Upper lobe of left lung (tissue), 4 donors: Measurements from ENCODE around the gene CACNA1H.

Experiments used
- EP300 ChIP-seq, 4 donors: sonication (generic); formaldehyde crosslinking; IDR thresholded peaks; one replicate each; pipeline ENCODE4 v1.5.1; 2017; ENCODE audit warnings: antibody characterized with exemption in 4 of 4, control low read depth in 2 of 4
- POLR2A ChIP-seq, 4 donors: fragments of 450-650 bp; IDR thresholded peaks; one replicate each; pipeline ENCODE4 v1.5.1; 2016 to 2017; ENCODE audit warnings: antibody characterized with exemption in 4 of 4, mild to moderate bottlenecking in 2 of 4

DNA sequence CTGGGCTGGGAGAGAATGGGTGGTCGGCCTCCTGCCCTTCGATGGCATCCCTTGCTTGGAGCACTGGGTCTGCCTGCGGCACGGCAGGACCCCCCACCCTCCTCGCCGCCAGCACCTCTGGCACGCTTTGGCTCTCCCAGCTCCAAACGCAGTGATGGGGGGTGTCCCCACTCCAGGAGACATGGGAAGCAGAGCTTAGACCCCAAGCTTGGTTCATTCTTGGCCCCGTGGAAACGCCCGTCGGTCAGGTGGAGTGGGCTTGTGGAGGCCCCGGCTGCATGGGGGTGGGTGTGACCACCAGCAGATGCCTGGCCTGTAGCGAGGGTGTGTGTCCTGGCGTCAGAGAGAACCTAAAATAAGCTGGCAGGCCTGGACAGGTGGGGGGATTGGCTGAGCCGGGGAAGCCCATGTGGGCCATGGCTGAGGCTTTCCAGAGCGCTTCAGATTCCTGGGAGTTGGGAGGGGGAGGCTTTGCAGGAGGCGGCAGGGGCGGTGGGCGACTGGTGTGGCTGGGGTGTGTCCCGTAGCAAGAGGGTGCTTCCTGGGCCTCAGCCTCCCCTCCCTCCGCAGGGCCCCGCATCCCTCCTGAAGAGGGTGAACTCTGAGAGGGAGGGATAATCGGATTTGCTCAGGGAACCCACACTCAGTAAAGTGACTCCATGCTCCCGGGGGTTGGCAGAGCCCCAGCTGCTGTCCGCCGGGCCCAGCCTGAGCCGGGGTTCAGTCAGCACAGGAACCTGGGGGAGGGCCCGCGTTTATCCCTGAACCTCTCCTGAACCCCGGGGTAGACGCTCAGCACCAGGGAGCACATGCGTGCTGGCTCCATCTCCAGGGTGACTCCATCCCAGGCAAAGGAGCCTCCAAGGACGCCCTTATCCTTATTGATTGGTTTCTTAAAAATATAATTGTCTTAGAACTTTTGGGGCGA lies 3.4 kb downstream of the CACNA1H start:
- TF ChIP-seq EP300 (IDR thresholded peaks at IDR 0.05) (no peak), POLR2A (IDR thresholded peaks at IDR 0.05) (no peak)
